Transverse colon (tissue), 4 donors: ENCODE results near the gene EGR4. TPM values are rescaled to one million over a fixed set of nuclear protein-coding genes. Genes with fewer than 3 reads are reported as not detected.

Source experiments
- DNase-seq: peaks from one replicate; pipeline ENCODE4 v3.0.0-alpha.2; 2019
- H3K27ac ChIP-seq, 4 donors: fragments of 200-600 bp; sonication (generic); 2 replicates each; pipeline ENCODE4 v1.5.1; 2016 to 2018; ENCODE audit warnings: inconsistent platforms in 4 of 4
- H3K27me3 ChIP-seq: fragments of 200-600 bp; sonication (generic); 2 replicates; pipeline ENCODE4 v1.5.1; 2017; ENCODE audit warnings: inconsistent platforms
- H3K36me3 ChIP-seq, 4 donors: fragments of 200-600 bp; sonication (generic); 2 replicates each; pipeline ENCODE4 v1.5.1; 2017 to 2019; ENCODE audit warnings: inconsistent platforms in 4 of 4
- H3K4me1 ChIP-seq, 4 donors: fragments of 200-600 bp; sonication (generic); 2 replicates each; pipeline ENCODE4 v1.5.1; 2017 to 2020; ENCODE audit warnings: inconsistent platforms in 4 of 4
- H3K4me3 ChIP-seq, 4 donors: fragments of 200-600 bp; sonication (generic); 1 replicate in 1 of 4; 2 replicates in 3 of 4; pipeline versions ENCODE4 v1.5.1 to v1.6.1; 2017 to 2019; ENCODE audit warnings: inconsistent platforms in 4 of 4
- H3K9me3 ChIP-seq, 2 donors: fragments of 200-600 bp; sonication (generic); 2 replicates each; pipeline ENCODE4 v1.5.1; 2017 to 2019; ENCODE audit warnings: inconsistent platforms in 2 of 2
- EP300 ChIP-seq: sonication (generic); formaldehyde crosslinking; IDR thresholded peaks from one replicate; pipeline ENCODE4 v1.6.1; 2017; ENCODE audit warnings: antibody characterized with exemption, low read depth
- POLR2A ChIP-seq: fragments of 450-650 bp; IDR thresholded peaks from one replicate; pipeline ENCODE4 v1.6.1; 2016; ENCODE audit warnings: antibody characterized with exemption, mild to moderate bottlenecking, moderate library complexity
- POLR2AphosphoS5 ChIP-seq, 3 donors: sonication (generic); formaldehyde crosslinking; IDR thresholded peaks; one replicate each; pipeline ENCODE4 v1.6.1; 2016; ENCODE audit warnings: antibody characterized with exemption in 3 of 3
- WGBS, 2 donors: methylation state at CpG; one replicate each; pipeline ENCODE4 v1.1.5; 2018; ENCODE audit warnings: low coverage in 1 of 2; 5-methylcytosine and 5-hydroxymethylcytosine counted together
- in situ Hi-C, 4 donors: fragments of 200-750 bp; cut with MboI; loops; one replicate each; pipeline versions ENCODE4 v1.15.0 to v1.15.1; 2017; ENCODE audit warnings: low sequenced_read_pairs in 3 of 4, low pct_ligation_motif_present in 1 of 4, low pct_unique_long_range_greater_than_20kb in 1 of 4
- intact Hi-C: fragments of 100-400 bp; cut with DNase I; formaldehyde crosslinking; loops from one replicate; pipeline ENCODE4 v1.15.1; 2023; ENCODE audit warnings: low total_unique reads
- small RNA-seq, 4 donors: library from RNA; depleted of rRNA; stranded (forward); fragments of <200 nt; gene quantifications; one replicate each; pipeline ENCODE3, GENCODE V24; 2016
- total RNA-seq, 4 donors: library from RNA; depleted of rRNA; stranded (reverse); fragments of >200 nt; gene quantifications; one replicate each; pipeline ENCODE4 v1.1.0, GENCODE V29; 2016
- TF ChIP-seq, protein P1 (sequence below), 5 experiments: fragments of 200-600 bp in 3 of 5; fragments of 450-650 bp in 2 of 5; sonication (generic) in 3 of 5; IDR thresholded peaks; 1 replicate in 2 of 5; 2 replicates in 3 of 5; pipeline ENCODE4 v1.5.1; 2016 to 2017; ENCODE audit warnings: antibody characterized with exemption in 5 of 5, inconsistent platforms in 3 of 5, mild to moderate bottlenecking in 2 of 5, moderate library complexity in 1 of 5

Gene EGR4
- total RNA-seq, 4 donors from 2014 or later = not detected

DNA sequence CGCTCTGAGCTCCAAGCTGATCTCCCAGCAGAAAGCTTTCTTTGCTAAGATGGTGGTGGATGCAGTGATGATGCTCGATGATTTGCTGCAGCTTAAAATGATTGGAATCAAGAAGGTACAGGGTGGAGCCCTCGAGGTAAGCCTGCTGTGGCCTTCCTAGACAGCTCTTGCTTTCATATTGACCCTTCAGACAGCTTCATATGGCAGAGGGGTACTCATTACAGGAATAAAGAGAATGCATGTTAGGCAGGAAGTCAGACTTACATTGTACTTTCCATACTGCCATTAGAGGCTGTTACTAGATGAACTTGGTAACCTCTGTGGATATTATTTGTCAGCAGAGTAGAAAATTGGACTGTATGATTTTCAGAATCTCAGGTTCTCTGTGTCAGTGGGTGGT is 48.8 kb downstream of the EGR4 start:
- TF ChIP-seq EP300 = no peak
- TF ChIP-seq, protein P1, sequence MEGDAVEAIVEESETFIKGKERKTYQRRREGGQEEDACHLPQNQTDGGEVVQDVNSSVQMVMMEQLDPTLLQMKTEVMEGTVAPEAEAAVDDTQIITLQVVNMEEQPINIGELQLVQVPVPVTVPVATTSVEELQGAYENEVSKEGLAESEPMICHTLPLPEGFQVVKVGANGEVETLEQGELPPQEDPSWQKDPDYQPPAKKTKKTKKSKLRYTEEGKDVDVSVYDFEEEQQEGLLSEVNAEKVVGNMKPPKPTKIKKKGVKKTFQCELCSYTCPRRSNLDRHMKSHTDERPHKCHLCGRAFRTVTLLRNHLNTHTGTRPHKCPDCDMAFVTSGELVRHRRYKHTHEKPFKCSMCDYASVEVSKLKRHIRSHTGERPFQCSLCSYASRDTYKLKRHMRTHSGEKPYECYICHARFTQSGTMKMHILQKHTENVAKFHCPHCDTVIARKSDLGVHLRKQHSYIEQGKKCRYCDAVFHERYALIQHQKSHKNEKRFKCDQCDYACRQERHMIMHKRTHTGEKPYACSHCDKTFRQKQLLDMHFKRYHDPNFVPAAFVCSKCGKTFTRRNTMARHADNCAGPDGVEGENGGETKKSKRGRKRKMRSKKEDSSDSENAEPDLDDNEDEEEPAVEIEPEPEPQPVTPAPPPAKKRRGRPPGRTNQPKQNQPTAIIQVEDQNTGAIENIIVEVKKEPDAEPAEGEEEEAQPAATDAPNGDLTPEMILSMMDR (IDR thresholded peaks at IDR 0.05) = no peak
- no peak for TF ChIP-seq POLR2A
- no peak for TF ChIP-seq POLR2AphosphoS5 (IDR thresholded peaks at IDR 0.05)
- Histone ChIP-seq H3K27me3 (no peaks in the 10 kb centered on the region), H3K4me3 (no peak overlapping the region), H3K4me1 (no peaks in the 10 kb centered on the region), H3K27ac (no peak overlapping the region), H3K36me3 (peaks cover 0 to 84% (median 43%) of the 10 kb centered on the region in 4 donors), H3K9me3 (no peaks in the 10 kb centered on the region)
- intact Hi-C loops = loop anchor here (10.0 kb wide), 1 partner anchor 140 kb away; the partner anchor contains the start of gene ALMS1
- no peak for DNase-seq
- in situ Hi-C loops = loop anchor here in 1 of 4 donors (25.0 kb wide), 1 partner anchor 493 kb away; the partner anchor contains the start of gene TPRKB
- 87% methylated on average over 3 of the region's 3 CpGs; no CpG with 5 or more reads in 1 of the 2 donors for WGBS, 2 donors

DNA sequence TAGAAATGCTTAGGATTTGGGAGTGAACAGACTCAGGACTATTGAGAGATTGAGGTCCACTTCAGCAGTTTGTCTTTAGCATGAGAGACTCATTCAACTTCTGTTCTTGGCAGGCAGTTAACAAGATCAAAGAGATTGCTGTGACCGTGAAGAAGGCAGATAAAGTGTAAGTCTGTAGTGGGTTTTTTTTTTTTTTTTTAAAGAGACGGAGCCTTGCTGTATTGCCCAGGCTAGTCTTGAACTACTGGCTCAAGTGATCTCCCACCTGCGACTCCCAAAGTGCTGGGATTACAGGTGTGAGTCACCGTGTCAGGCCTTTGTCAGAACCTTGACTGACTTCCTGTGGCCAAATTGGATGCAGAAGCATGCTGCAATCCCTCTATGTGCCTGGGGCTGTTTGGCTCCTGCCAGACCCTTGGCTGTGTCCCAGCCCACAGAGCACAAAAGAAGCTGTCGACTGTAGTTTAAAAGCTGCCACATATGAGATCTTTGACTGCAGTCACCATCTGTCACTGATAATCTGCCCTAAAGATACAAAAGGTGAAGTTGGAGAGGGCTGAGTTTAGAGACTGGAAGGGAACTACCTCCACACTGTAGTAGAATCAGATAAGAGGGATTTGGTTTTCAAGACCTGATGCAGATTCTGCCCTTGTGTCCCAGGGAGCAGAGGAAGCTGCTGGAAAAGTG is 49.3 kb downstream of the EGR4 start:
- intact Hi-C loops = loop anchor here (10.0 kb wide), 1 partner anchor 141 kb away; the partner anchor contains the start of gene ALMS1
- Histone ChIP-seq H3K4me3 (no peak overlapping the region), H3K27me3 (no peaks in the 10 kb centered on the region), H3K36me3 (peaks cover 0 to 78% (median 41%) of the 10 kb centered on the region in 4 donors), H3K9me3 (no peaks in the 10 kb centered on the region), H3K4me1 (peaks cover 0 to 2% (median 0%) of the 10 kb centered on the region in 4 donors), H3K27ac (no peak overlapping the region)
- TF ChIP-seq POLR2A = no peak
- TF ChIP-seq EP300 = no peak
- no peak for TF ChIP-seq POLR2AphosphoS5 (IDR thresholded peaks at IDR 0.05)
- TF ChIP-seq, protein P1 (IDR thresholded peaks at IDR 0.05) = no peak
- 20 to 75% methylated on average over 1 to 5 of the region's 5 CpGs for WGBS, 2 donors
- DNase-seq = no peak
- in situ Hi-C loops = loop anchor here in 1 of 4 donors (25.0 kb wide), 1 partner anchor 493 kb away; the partner anchor contains the start of gene TPRKB

Small RNA genes within 50 kb of the gene (small RNA-seq; reads per million reads assigned to genes)
- 0 reads per million in 4 donors for gene RNU6-111P

Other genes with a start within 250 kb of the EGR4 start
- gene SFXN5, start 221.8 kb downstream of the EGR4 start, total RNA-seq = 10 to 100 TPM; 12.3 to 98.4 (median 42.7) TPM
- 10 to 100 TPM; 22.7 to 31.0 (median 26.9) TPM for gene RAB11FIP5, start 180.6 kb downstream of the EGR4 start, total RNA-seq
- gene NOTO, start 91.0 kb downstream of the EGR4 start, total RNA-seq = not detected
- 10 to 100 TPM in 3 of 4 donors, 1 to 10 TPM in 1; 6.4 to 16.1 (median 13.4) TPM for gene SMYD5, start 79.3 kb downstream of the EGR4 start, total RNA-seq
- 10 to 100 TPM; 44.3 to 77.1 (median 61.8) TPM for gene PRADC1, start 60.3 kb downstream of the EGR4 start, total RNA-seq
- gene CCT7, start 59.2 kb downstream of the EGR4 start, total RNA-seq = 100 to 1,000 TPM in 3 of 4 donors, 10 to 100 TPM in 1; 87.9 to 171 (median 116) TPM
- 1 to 10 TPM; 1.4 to 10.0 (median 5.7) TPM for gene FBXO41, start 9.1 kb downstream of the EGR4 start, total RNA-seq
- 10 to 100 TPM; 22.4 to 72.4 (median 29.9) TPM for gene ALMS1, start 92.3 kb upstream of the EGR4 start, total RNA-seq